Measurements from ENCODE around the gene KY.

- TF ChIP-seq, protein P1, sequence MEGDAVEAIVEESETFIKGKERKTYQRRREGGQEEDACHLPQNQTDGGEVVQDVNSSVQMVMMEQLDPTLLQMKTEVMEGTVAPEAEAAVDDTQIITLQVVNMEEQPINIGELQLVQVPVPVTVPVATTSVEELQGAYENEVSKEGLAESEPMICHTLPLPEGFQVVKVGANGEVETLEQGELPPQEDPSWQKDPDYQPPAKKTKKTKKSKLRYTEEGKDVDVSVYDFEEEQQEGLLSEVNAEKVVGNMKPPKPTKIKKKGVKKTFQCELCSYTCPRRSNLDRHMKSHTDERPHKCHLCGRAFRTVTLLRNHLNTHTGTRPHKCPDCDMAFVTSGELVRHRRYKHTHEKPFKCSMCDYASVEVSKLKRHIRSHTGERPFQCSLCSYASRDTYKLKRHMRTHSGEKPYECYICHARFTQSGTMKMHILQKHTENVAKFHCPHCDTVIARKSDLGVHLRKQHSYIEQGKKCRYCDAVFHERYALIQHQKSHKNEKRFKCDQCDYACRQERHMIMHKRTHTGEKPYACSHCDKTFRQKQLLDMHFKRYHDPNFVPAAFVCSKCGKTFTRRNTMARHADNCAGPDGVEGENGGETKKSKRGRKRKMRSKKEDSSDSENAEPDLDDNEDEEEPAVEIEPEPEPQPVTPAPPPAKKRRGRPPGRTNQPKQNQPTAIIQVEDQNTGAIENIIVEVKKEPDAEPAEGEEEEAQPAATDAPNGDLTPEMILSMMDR (IDR thresholded peaks at IDR 0.05), result no peak
- TF ChIP-seq POLR2A (IDR thresholded peaks at IDR 0.05) (no peak), EP300 (IDR thresholded peaks at IDR 0.05) (no peak), POLR2AphosphoS5 (IDR thresholded peaks at IDR 0.05) (no peak)
Measured at GRCh38 chr3:134666052-134666451, 15.2 kb upstream of the KY start.
